ENCODE data around the gene CD40. TPM values are rescaled to one million over a fixed set of nuclear protein-coding genes. Genes with fewer than 3 reads are reported as not detected.
A peak's percentile ranks its signal among the peaks of the same experiment; 100 is the strongest.
"Not testable (repeated sequence)": the region's sequence is repeated elsewhere in the genome, so short reads cannot be mapped to it uniquely, and the experiment has no call there.

Gene CD40
- total RNA-seq, 1 donor from 2014 or later: 6.8 TPM

GRCh38 chr20:46088409-46089166 lies 29.5 kb upstream of the CD40 start:
- H3K36me3 ChIP-seq: no peaks in the 10 kb centered on the region
- peak overlapping the region; percentile 98 for H3K27ac ChIP-seq (replicated peaks)
- DNase-seq: no peak
- H3K4me3 ChIP-seq: peak overlapping the region; percentile 83
- H3K4me1 ChIP-seq: peaks cover 66% of the 10 kb centered on the region
- no peaks in the 10 kb centered on the region for H3K27me3 ChIP-seq (ENCODE audit: low read depth)
- H3K9me3 ChIP-seq (replicated peaks): no peaks in the 10 kb centered on the region
- intact Hi-C loops (cut with micrococcal nuclease): no loop called here
- TF ChIP-seq CTCF (IDR thresholded peaks at IDR 0.05; ENCODE audit: borderline replicate concordance): no peak

DNA sequence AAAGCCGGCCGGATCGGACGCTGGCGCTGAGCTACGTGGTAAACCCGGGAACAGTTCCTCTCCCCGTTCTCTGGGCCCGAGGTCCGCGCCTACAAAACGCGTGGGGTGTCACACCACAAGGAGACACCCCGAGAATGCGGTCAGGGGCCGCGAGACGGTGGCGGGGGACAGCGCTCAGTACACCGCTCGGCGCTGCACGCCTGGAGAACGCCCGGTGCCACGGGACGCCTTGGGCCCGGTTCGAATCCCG lies 29.0 kb upstream of the CD40 start:
- intact Hi-C loops (cut with micrococcal nuclease): no loop called here
- no peak for DNase-seq
- H3K9me3 ChIP-seq (replicated peaks): no peaks in the 10 kb centered on the region
- H3K36me3 ChIP-seq: no peaks in the 10 kb centered on the region
- peaks cover 60% of the 10 kb centered on the region for H3K4me1 ChIP-seq
- peak overlapping the region; percentile 83 for H3K4me3 ChIP-seq
- H3K27me3 ChIP-seq (ENCODE audit: low read depth): no peaks in the 10 kb centered on the region
- H3K27ac ChIP-seq (replicated peaks): peak overlapping the region; percentile 98
- no peak for TF ChIP-seq CTCF (IDR thresholded peaks at IDR 0.05; ENCODE audit: borderline replicate concordance)

DNA sequence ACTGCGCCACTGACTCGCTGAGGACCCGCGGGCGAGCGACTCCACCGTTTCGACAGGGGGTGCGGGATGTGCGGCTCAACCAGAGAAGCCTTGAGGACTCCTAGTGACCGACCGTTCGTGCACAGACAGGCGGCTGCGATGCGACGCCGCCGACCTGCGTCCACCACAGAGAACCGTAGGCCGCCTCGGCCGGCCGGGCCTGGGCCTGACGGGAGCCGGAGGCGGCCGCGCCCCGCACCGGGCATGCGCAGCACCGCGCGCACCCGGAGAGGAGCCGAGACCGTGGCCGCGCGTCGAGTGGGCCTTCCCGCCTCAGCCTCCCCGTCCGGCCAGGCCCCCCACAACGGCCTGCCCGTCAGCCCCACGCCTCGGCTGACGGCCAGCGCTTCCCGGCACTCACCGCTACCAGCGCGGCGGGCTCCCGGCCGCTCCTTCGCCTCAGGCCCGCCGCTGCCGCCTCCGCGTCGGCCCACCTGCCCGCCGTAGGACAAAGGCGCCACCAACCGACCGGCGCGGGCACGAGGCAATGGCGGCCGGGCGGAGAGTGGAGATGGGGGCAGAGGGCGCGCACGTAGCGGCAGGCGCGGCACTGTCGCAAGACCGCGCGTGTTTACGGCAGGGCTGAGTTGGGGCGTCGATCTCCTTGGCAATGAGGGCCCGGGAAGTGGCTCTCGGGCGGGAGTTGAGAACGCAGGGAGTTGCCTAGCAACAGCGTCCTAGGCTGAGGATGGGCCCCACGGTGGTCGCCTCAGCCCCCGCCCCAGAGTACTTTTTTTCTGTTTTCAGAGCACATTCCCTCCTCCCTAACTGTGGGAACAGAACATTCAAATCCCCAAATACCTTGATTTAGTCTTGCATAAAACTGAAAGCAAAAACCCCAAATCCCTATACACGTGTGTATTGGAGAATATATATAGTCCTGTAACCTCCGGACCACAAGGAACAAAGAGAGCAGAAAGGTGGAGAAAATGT lies 28.4 kb upstream of the CD40 start, which contains the start of gene NCOA5:
TSS of gene NCOA5 (minus strand) at position 546 of the 972 bp plus-strand sequence. CDS start 10,538 bp downstream, outside the sequence.
- peak; percentile 32 for TF ChIP-seq CTCF (IDR thresholded peaks at IDR 0.05; ENCODE audit: borderline replicate concordance)
- intact Hi-C loops (cut with micrococcal nuclease): no loop called here
- Histone ChIP-seq H3K27ac (replicated peaks) (peak within 1 kb of the TSS; percentile 98), H3K9me3 (replicated peaks) (no peaks in the 10 kb centered on the region), H3K36me3 (no peaks in the 10 kb centered on the region), H3K4me1 (peaks cover 54% of the 10 kb centered on the region), H3K27me3 (ENCODE audit: low read depth) (no peaks in the 10 kb centered on the region), H3K4me3 (peak within 1 kb of the TSS; percentile 83)
- DNase-seq: peak; percentile 97

- H3K27me3 ChIP-seq (ENCODE audit: low read depth); H3K27ac ChIP-seq (replicated peaks); DNase-seq; H3K9me3 ChIP-seq (replicated peaks); H3K4me3 ChIP-seq; H3K36me3 ChIP-seq; intact Hi-C loops (cut with micrococcal nuclease): not testable (repeated sequence)
- H3K4me1 ChIP-seq: peaks cover 33% of the 10 kb centered on the region
Observed at GRCh38 chr20:46091622-46092535, 26.2 kb upstream of the CD40 start.

- no peak for DNase-seq
- Histone ChIP-seq H3K27me3 (ENCODE audit: low read depth) (peaks cover 16% of the 10 kb centered on the region), H3K27ac (replicated peaks) (no peak overlapping the region), H3K4me3 (no peak overlapping the region), H3K36me3 (no peaks in the 10 kb centered on the region), H3K4me1 (peaks cover 16% of the 10 kb centered on the region), H3K9me3 (replicated peaks) (no peaks in the 10 kb centered on the region)
- intact Hi-C loops (cut with micrococcal nuclease): no loop called here
- TF ChIP-seq CTCF (IDR thresholded peaks at IDR 0.05; ENCODE audit: borderline replicate concordance): no peak
Observed at GRCh38 chr20:46093531-46093930, 24.6 kb upstream of the CD40 start.
